ENCODE results near the gene WNT9B. TPM values are rescaled to one million over a fixed set of nuclear protein-coding genes. Genes with fewer than 3 reads are reported as not detected.

Gene WNT9B
- total and polyA plus RNA-seq, 2 experiments from 2014 or later, result 0.17 TPM; not detected in 1

GRCh38 chr17:46922804-46923635 is 71.6 kb downstream of the WNT9B start, which contains the start of gene GOSR2:
Gene GOSR2 (plus strand): TSS chr17:46923160. CDS start chr17:46923193, 33 bp downstream.
- peaks cover 5% of the 10 kb centered on the region; the same call in 1 of the 2 replicates for H3K4me1 ChIP-seq (ENCODE audit: insufficient read depth)
- peak within 1 kb of the TSS; percentile 95 for H3K27ac ChIP-seq (ENCODE audit: low read depth)
- H3K27ac Mint-ChIP-seq, result peak within 1 kb of the TSS; percentile 100
- TF ChIP-seq STAT1 (IDR thresholded peaks at IDR 0.05; ENCODE audit: unreplicated experiment), result no peak
- TF ChIP-seq POLR2AphosphoS5 (IDR thresholded peaks at IDR 0.05; ENCODE audit: low read depth), result peak; percentile 94
- TF ChIP-seq NANOG (IDR thresholded peaks at IDR 0.05; ENCODE audit: borderline replicate concordance), result 0 out of 2 replicates have a peak, but pooled peaks have one; percentile 6
- TF ChIP-seq, protein P1, sequence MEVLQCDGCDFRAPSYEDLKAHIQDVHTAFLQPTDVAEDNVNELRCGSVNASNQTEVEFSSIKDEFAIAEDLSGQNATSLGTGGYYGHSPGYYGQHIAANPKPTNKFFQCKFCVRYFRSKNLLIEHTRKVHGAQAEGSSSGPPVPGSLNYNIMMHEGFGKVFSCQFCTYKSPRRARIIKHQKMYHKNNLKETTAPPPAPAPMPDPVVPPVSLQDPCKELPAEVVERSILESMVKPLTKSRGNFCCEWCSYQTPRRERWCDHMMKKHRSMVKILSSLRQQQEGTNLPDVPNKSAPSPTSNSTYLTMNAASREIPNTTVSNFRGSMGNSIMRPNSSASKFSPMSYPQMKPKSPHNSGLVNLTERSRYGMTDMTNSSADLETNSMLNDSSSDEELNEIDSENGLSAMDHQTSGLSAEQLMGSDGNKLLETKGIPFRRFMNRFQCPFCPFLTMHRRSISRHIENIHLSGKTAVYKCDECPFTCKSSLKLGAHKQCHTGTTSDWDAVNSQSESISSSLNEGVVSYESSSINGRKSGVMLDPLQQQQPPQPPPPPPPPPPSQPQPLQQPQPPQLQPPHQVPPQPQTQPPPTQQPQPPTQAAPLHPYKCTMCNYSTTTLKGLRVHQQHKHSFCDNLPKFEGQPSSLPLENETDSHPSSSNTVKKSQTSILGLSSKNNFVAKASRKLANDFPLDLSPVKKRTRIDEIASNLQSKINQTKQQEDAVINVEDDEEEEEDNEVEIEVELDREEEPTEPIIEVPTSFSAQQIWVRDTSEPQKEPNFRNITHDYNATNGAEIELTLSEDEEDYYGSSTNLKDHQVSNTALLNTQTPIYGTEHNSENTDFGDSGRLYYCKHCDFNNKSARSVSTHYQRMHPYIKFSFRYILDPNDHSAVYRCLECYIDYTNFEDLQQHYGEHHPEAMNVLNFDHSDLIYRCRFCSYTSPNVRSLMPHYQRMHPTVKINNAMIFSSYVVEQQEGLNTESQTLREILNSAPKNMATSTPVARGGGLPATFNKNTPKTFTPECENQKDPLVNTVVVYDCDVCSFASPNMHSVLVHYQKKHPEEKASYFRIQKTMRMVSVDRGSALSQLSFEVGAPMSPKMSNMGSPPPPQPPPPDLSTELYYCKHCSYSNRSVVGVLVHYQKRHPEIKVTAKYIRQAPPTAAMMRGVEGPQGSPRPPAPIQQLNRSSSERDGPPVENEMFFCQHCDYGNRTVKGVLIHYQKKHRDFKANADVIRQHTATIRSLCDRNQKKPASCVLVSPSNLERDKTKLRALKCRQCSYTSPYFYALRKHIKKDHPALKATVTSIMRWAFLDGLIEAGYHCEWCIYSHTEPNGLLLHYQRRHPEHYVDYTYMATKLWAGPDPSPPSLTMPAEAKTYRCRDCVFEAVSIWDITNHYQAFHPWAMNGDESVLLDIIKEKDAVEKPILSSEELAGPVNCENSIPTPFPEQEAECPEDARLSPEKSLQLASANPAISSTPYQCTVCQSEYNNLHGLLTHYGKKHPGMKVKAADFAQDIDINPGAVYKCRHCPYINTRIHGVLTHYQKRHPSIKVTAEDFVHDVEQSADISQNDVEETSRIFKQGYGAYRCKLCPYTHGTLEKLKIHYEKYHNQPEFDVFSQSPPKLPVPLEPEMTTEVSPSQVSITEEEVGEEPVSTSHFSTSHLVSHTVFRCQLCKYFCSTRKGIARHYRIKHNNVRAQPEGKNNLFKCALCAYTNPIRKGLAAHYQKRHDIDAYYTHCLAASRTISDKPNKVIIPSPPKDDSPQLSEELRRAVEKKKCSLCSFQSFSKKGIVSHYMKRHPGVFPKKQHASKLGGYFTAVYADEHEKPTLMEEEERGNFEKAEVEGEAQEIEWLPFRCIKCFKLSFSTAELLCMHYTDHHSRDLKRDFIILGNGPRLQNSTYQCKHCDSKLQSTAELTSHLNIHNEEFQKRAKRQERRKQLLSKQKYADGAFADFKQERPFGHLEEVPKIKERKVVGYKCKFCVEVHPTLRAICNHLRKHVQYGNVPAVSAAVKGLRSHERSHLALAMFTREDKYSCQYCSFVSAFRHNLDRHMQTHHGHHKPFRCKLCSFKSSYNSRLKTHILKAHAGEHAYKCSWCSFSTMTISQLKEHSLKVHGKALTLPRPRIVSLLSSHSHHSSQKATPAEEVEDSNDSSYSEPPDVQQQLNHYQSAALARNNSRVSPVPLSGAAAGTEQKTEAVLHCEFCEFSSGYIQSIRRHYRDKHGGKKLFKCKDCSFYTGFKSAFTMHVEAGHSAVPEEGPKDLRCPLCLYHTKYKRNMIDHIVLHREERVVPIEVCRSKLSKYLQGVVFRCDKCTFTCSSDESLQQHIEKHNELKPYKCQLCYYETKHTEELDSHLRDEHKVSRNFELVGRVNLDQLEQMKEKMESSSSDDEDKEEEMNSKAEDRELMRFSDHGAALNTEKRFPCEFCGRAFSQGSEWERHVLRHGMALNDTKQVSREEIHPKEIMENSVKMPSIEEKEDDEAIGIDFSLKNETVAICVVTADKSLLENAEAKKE (CRISPR knock-in tag; IDR thresholded peaks at IDR 0.05), result no peak
- TF ChIP-seq ETS1 (IDR thresholded peaks at IDR 0.05), result peak; percentile 87
- TF ChIP-seq JUNB (IDR thresholded peaks at IDR 0.05; ENCODE audit: unreplicated experiment), result peak; percentile 21
- peak; percentile 40; the same call in 1 of the 2 replicates for TF ChIP-seq CREB1 (CRISPR knock-in tag; IDR thresholded peaks at IDR 0.05; ENCODE audit: low read depth)
- peaks cover 54% of the 10 kb centered on the region for H3K79me2 ChIP-seq (replicated peaks; ENCODE audit: insufficient read depth)
- peak; percentile 92 for DNase-seq (ENCODE audit: low spot score)
- H3K36me3 Mint-ChIP-seq (ENCODE audit: low read depth), result no peaks in the 10 kb centered on the region
- H3K4me3 ChIP-seq, result peak within 1 kb of the TSS; percentile 97
- no peaks in the 10 kb centered on the region for H3F3A ChIP-seq (replicated peaks; ENCODE audit: low read depth)
- no peaks in the 10 kb centered on the region for H3K27me3 Mint-ChIP-seq (ENCODE audit: insufficient read depth, low read depth, poor library complexity)
- no peaks in the 10 kb centered on the region for H3K27me3 ChIP-seq (ENCODE audit: insufficient read depth)
- H3K9me2 ChIP-seq (ENCODE audit: insufficient read depth), result peaks cover 5% of the 10 kb centered on the region; the same call in 1 of the 2 replicates
- ATAC-seq, result peak; percentile 98
- H3K36me3 ChIP-seq (ENCODE audit: insufficient read depth), result no peaks in the 10 kb centered on the region
- peak within 1 kb of the TSS; percentile 94 for H2AFZ ChIP-seq
- peaks cover 33% of the 10 kb centered on the region for H4K20me1 ChIP-seq (replicated peaks; ENCODE audit: insufficient read depth)
- H3K4me3 Mint-ChIP-seq, result peak within 1 kb of the TSS; percentile 90
- peaks cover 10% of the 10 kb centered on the region for H3K4me1 Mint-ChIP-seq
- no peaks in the 10 kb centered on the region for H3K9me3 Mint-ChIP-seq
- peak within 1 kb of the TSS; percentile 91 for H3K4me2 ChIP-seq

Data from GM23338 (cell line).